Peyer's patch (tissue), 4 donors: ENCODE results near the gene OPCML. TPM values are rescaled to one million over a fixed set of nuclear protein-coding genes. Genes with fewer than 3 reads are reported as not detected.

Experiments
- DNase-seq, 3 donors: peaks; one replicate each; pipeline ENCODE4 v3.0.0-alpha.2; 2017 to 2019
- H3K27ac ChIP-seq, 4 donors: fragments of 200-600 bp; sonication (generic); one replicate each; pipeline ENCODE4 v1.5.1; 2016 to 2019
- H3K27me3 ChIP-seq, 2 donors: fragments of 200-600 bp; sonication (generic); one replicate each; pipeline ENCODE4 v1.5.1; 2019
- H3K36me3 ChIP-seq, 3 donors: fragments of 200-600 bp; sonication (generic); one replicate each; pipeline ENCODE4 v1.5.1; 2016 to 2019
- H3K4me1 ChIP-seq, 4 donors: fragments of 200-600 bp; sonication (generic); one replicate each; pipeline ENCODE4 v1.5.1; 2016 to 2019
- H3K4me3 ChIP-seq, 4 donors: fragments of 200-600 bp; sonication (generic); 1 replicate in 3 of 4; 2 replicates in 1 of 4; pipeline ENCODE4 v1.5.1; 2016 to 2019; ENCODE audit warnings: mild to moderate bottlenecking in 1 of 4
- H3K9me3 ChIP-seq, 4 donors: fragments of 200-600 bp; sonication (generic); one replicate each; pipeline ENCODE4 v1.5.1; 2016 to 2019; ENCODE audit warnings: mild to moderate bottlenecking in 1 of 4
- POLR2A ChIP-seq, 2 donors: fragments of 450-650 bp; IDR thresholded peaks; one replicate each; pipeline ENCODE4 v1.5.1; 2017; ENCODE audit warnings: antibody characterized with exemption in 2 of 2, mild to moderate bottlenecking in 2 of 2, moderate library complexity in 2 of 2
- total RNA-seq, 4 donors: library from RNA; depleted of rRNA; stranded (reverse); fragments of >200 nt; gene quantifications; one replicate each; pipeline ENCODE4 v1.1.0, GENCODE V29; 2016
- TF ChIP-seq, protein P1 (sequence below), 6 experiments: fragments of 450-650 bp in 4 of 6; fragments of 200-600 bp in 2 of 6; sonication (generic) in 1 of 6; IDR thresholded peaks; one replicate each; pipeline ENCODE4 v1.5.1; 2017 to 2019; ENCODE audit warnings: antibody characterized with exemption in 6 of 6, mild to moderate bottlenecking in 3 of 6, moderate library complexity in 1 of 6

Gene OPCML
- total RNA-seq, 4 donors from 2014 or later, result not detected

DNA sequence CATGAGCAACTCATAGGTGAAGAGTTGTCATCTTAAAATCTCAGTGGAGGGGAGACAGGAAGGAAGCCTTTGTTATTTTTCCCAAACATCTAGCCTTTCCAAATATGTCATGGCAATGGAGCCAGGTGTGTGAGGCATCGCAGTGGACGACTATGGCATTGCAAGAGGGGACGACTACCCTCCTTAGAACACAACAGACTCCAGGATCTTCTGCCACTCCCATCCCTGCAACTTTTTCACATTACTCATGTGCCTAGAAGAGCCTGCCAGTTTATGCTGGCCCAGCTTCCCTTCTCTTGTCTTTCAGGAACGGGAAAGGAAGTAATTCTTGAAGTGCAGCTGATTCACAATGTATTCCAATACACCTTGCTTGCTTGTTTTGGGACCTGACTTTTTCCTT, 1008.4 kb downstream of the OPCML start:
- DNase-seq, result no peak
- Histone ChIP-seq H3K27ac (no peak overlapping the region), H3K27me3 (no peaks in the 10 kb centered on the region), H3K9me3 (no peaks in the 10 kb centered on the region), H3K4me3 (no peak overlapping the region), H3K36me3 (no peaks in the 10 kb centered on the region), H3K4me1 (no peaks in the 10 kb centered on the region)
- no peak for TF ChIP-seq POLR2A (IDR thresholded peaks at IDR 0.05)
- TF ChIP-seq, protein P1, sequence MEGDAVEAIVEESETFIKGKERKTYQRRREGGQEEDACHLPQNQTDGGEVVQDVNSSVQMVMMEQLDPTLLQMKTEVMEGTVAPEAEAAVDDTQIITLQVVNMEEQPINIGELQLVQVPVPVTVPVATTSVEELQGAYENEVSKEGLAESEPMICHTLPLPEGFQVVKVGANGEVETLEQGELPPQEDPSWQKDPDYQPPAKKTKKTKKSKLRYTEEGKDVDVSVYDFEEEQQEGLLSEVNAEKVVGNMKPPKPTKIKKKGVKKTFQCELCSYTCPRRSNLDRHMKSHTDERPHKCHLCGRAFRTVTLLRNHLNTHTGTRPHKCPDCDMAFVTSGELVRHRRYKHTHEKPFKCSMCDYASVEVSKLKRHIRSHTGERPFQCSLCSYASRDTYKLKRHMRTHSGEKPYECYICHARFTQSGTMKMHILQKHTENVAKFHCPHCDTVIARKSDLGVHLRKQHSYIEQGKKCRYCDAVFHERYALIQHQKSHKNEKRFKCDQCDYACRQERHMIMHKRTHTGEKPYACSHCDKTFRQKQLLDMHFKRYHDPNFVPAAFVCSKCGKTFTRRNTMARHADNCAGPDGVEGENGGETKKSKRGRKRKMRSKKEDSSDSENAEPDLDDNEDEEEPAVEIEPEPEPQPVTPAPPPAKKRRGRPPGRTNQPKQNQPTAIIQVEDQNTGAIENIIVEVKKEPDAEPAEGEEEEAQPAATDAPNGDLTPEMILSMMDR (IDR thresholded peaks at IDR 0.05), result no peak

DNA sequence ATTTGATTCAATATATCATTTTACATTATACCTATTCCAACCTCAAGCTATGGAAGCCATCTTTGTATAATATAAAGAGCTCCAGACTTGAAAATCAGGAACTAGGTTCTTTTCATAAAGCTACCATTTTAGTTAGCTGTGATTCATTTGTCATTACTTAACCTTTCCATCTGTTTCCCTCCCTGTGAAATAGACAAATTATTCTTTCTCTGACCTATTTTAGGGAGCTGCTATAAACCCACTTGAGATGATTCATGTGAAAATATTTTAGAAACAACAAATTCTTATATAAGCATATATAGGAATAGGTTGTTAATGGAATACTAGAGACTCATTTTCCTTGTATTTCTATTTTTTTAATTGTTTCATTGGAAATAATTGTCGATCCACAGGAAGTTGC, 1012.1 kb downstream of the OPCML start:
- H3K36me3 ChIP-seq, result no peaks in the 10 kb centered on the region

DNA sequence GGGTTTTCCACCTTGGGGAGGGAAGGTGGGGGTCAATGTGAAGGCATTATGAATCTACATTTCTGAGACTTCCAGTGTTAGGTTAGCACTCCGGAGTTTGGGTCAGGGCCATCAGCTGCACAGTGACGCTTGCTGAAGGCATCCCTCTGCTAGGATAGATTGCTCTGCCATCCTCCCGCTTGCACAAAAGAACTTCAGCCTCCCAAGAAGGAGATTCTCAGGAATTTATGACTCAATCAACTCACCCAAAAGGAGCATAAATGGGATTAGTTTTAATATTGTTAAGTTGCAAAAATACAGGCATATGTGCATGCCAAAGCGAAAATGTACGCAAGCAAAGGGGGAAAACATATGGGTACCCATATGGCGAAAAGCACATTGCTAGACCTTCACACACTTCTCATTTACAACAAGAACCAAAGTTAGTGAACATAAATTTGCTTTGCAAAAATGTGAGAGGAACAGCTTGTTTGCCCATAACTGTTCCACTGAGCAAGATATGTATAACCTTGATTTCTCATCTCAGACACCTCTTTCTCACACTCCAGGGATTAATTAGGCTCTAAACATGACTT, 1013.0 kb downstream of the OPCML start:
- H3K9me3 ChIP-seq, result no peaks in the 10 kb centered on the region
- no peak overlapping the region for H3K27ac ChIP-seq
- H3K4me1 ChIP-seq, result no peaks in the 10 kb centered on the region
- no peaks in the 10 kb centered on the region for H3K36me3 ChIP-seq
- DNase-seq, result no peak
- H3K4me3 ChIP-seq, result no peak overlapping the region
- H3K27me3 ChIP-seq, result no peaks in the 10 kb centered on the region
- TF ChIP-seq POLR2A (IDR thresholded peaks at IDR 0.05), result no peak
- TF ChIP-seq, protein P1 (IDR thresholded peaks at IDR 0.05), result no peak

More for the DNA sequence above, 1012.1 kb downstream of the OPCML start:
- H3K27ac ChIP-seq, result no peak overlapping the region
- no peak for DNase-seq
- no peaks in the 10 kb centered on the region for H3K4me1 ChIP-seq
- no peaks in the 10 kb centered on the region for H3K27me3 ChIP-seq
- no peaks in the 10 kb centered on the region for H3K9me3 ChIP-seq
- H3K4me3 ChIP-seq, result no peak overlapping the region
- TF ChIP-seq, protein P1 (IDR thresholded peaks at IDR 0.05), result no peak
- TF ChIP-seq POLR2A (IDR thresholded peaks at IDR 0.05), result no peak

DNA sequence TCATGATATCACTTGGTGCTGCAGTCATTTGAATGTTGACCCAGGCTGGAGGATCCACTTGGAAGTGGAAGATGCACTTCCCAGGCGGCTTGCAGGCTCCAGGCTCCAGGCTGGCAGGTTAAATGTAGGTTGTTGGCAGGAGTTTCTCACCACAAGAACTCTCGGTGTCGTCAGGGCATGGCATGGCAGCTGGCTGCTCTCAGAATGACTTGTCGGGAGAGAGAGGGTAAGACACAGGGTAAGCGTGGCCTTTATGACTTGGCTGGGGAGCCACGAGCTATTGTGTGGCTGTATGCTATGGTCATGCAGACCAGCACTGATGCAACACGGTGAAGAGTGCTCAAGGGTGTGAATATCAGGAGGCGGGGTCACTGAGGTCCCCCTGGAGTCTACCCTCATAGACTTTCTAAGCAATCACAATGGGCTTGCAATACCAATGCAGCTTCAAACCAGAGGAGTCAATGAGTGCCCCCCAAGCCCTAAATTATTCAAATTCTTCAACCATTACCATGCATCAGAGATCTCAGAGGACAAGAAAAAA, 1027.7 kb downstream of the OPCML start:
- Histone ChIP-seq H3K27me3 (no peaks in the 10 kb centered on the region), H3K4me3 (no peak overlapping the region), H3K9me3 (peaks cover 0 to 3% (median 0%) of the 10 kb centered on the region in 4 donors), H3K4me1 (no peaks in the 10 kb centered on the region), H3K27ac (no peak overlapping the region), H3K36me3 (no peaks in the 10 kb centered on the region)
- TF ChIP-seq, protein P1 (IDR thresholded peaks at IDR 0.05), result no peak
- no peak for TF ChIP-seq POLR2A (IDR thresholded peaks at IDR 0.05)
- no peak for DNase-seq

DNA sequence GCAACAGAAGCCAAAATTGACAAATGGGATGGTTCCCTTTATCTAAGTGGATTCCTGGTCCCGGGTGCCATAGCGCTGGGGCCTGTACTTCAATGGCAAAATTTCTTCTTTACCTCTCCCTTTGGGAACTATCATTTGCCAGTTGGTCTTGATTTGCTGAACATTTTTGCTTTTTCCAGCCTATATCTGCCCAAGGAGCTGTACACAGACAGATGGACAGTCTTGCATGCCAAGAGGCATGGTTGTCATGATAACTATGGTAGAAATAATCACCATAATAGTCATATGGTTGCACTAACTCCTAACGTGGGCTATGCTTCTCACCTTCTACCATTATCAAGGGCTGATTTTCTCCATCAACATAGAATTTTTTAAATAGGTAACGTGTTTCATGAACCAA, 1030.9 kb downstream of the OPCML start:
- no peaks in the 10 kb centered on the region for H3K36me3 ChIP-seq
- H3K9me3 ChIP-seq, result no peaks in the 10 kb centered on the region
- no peak for DNase-seq
- no peaks in the 10 kb centered on the region for H3K4me1 ChIP-seq
- no peak overlapping the region for H3K27ac ChIP-seq
- H3K4me3 ChIP-seq, result no peak overlapping the region
- H3K27me3 ChIP-seq, result no peaks in the 10 kb centered on the region
- TF ChIP-seq, protein P1 (IDR thresholded peaks at IDR 0.05), result no peak
